Measurements from ENCODE around the gene KCNQ1. TPM values are rescaled to one million over a fixed set of nuclear protein-coding genes. Genes with fewer than 3 reads are reported as not detected.

KCNQ1 gene
- total RNA-seq, 1 experiment from 2014 or later: 10.7 TPM

DNA sequence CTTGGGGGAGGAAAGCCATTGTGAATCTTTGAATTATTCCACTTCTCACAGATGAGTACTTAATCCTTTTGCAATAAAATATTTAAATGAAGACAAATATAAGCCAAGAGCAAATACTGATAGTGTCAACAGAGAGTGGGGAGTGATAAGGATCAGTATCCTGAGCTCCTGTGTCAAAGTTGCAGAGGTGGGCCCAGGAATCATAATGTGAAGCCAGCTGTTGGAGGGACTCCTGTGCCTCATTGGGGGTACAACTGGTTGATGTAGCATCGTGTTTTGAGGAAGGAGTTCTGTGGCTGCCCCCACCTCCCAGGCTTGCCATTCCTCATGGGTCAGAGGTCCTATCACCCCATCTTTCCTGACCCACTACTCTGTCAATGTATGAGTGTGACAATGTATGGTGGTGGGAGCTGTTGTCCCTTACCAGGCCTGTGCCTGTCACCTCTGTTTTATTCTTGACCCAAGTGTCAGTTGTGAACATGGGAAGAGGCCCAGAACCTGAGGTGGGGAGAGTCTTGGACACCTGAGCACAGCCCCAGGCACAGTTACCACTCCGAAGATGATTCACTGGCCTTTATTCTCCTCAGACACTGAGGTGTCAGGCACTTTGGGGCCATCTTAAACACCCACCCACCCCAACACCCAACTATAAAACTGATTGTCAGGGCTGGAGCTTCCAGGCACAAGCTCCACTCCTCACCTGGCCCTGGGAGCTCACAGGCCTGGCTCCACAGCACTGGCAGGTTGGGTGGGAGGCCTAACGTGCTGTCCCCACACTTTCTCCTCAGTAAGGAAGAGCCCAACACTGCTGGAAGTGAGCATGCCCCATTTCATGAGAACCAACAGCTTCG lies 216.6 kb downstream of the KCNQ1 start:
- Histone ChIP-seq H4K20me1 (ENCODE audit: insufficient read depth) (no peaks in the 10 kb centered on the region), H3K27me3 (ENCODE audit: insufficient read depth, low read length) (no peaks in the 10 kb centered on the region), H3K4me1 (ENCODE audit: control insufficient read depth in 1 of 2, insufficient read depth in 2 of 2, low read length in 2 of 2) (no peaks in the 10 kb centered on the region), H3K4me3 (replicated peaks in 1 of 2; ENCODE audit: low read depth in 1 of 2, low read length in 2 of 2) (no peak overlapping the region), H3K79me2 (ENCODE audit: insufficient read depth, low read length) (no peaks in the 10 kb centered on the region), H3K27ac (ENCODE audit: low read depth, low read length) (no peak overlapping the region), H3K4me2 (ENCODE audit: low read length) (no peak overlapping the region), H3K9me2 (ENCODE audit: insufficient read depth) (no peaks in the 10 kb centered on the region), H3K36me3 (ENCODE audit: control insufficient read depth in 1 of 2, insufficient read depth in 2 of 2, low read length in 2 of 2) (no peaks in the 10 kb centered on the region), H3K9ac (ENCODE audit: low read length) (no peak overlapping the region), H3K9me3 (ENCODE audit: control insufficient read depth in 1 of 2, insufficient read depth in 1 of 2, low read depth in 1 of 2, low read length in 2 of 2) (peaks cover 4% of the 10 kb centered on the region in 2 experiments; a peak in 2 of 4 replicates), H2AFZ (ENCODE audit: low read depth, low read length, poor library complexity, severe bottlenecking) (no peak overlapping the region)
- RAD21 ChIA-PET (ENCODE audit: low non-redundant PET in 1 of 2, low total read pairs in 2 of 2, uncharacterized antibody in 2 of 2, unreplicated experiment in 2 of 2): no interaction called here
- BruUV-seq (replicated peaks): no TSS peak
- DNase-seq (ENCODE audit: low read depth, low spot score): no peak
- TF ChIP-seq, protein P1, sequence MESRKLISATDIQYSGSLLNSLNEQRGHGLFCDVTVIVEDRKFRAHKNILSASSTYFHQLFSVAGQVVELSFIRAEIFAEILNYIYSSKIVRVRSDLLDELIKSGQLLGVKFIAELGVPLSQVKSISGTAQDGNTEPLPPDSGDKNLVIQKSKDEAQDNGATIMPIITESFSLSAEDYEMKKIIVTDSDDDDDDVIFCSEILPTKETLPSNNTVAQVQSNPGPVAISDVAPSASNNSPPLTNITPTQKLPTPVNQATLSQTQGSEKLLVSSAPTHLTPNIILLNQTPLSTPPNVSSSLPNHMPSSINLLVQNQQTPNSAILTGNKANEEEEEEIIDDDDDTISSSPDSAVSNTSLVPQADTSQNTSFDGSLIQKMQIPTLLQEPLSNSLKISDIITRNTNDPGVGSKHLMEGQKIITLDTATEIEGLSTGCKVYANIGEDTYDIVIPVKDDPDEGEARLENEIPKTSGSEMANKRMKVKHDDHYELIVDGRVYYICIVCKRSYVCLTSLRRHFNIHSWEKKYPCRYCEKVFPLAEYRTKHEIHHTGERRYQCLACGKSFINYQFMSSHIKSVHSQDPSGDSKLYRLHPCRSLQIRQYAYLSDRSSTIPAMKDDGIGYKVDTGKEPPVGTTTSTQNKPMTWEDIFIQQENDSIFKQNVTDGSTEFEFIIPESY (IDR thresholded peaks at IDR 0.05; ENCODE audit: extremely low read depth, insufficient replicate concordance, low read length): no peak
- TF ChIP-seq, protein P2, sequence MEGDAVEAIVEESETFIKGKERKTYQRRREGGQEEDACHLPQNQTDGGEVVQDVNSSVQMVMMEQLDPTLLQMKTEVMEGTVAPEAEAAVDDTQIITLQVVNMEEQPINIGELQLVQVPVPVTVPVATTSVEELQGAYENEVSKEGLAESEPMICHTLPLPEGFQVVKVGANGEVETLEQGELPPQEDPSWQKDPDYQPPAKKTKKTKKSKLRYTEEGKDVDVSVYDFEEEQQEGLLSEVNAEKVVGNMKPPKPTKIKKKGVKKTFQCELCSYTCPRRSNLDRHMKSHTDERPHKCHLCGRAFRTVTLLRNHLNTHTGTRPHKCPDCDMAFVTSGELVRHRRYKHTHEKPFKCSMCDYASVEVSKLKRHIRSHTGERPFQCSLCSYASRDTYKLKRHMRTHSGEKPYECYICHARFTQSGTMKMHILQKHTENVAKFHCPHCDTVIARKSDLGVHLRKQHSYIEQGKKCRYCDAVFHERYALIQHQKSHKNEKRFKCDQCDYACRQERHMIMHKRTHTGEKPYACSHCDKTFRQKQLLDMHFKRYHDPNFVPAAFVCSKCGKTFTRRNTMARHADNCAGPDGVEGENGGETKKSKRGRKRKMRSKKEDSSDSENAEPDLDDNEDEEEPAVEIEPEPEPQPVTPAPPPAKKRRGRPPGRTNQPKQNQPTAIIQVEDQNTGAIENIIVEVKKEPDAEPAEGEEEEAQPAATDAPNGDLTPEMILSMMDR (IDR thresholded peaks at IDR 0.05 in 2 of 3, conservative IDR thresholded peaks at IDR 0.05 in 1 of 3; ENCODE audit: borderline replicate concordance in 1 of 3, insufficient read depth in 1 of 3, low read depth in 2 of 3, low read length in 2 of 3): no peak
- no peak for TF ChIP-seq ELF1 (IDR thresholded peaks at IDR 0.05; ENCODE audit: borderline replicate concordance, low read depth)
- TF ChIP-seq, protein P3, sequence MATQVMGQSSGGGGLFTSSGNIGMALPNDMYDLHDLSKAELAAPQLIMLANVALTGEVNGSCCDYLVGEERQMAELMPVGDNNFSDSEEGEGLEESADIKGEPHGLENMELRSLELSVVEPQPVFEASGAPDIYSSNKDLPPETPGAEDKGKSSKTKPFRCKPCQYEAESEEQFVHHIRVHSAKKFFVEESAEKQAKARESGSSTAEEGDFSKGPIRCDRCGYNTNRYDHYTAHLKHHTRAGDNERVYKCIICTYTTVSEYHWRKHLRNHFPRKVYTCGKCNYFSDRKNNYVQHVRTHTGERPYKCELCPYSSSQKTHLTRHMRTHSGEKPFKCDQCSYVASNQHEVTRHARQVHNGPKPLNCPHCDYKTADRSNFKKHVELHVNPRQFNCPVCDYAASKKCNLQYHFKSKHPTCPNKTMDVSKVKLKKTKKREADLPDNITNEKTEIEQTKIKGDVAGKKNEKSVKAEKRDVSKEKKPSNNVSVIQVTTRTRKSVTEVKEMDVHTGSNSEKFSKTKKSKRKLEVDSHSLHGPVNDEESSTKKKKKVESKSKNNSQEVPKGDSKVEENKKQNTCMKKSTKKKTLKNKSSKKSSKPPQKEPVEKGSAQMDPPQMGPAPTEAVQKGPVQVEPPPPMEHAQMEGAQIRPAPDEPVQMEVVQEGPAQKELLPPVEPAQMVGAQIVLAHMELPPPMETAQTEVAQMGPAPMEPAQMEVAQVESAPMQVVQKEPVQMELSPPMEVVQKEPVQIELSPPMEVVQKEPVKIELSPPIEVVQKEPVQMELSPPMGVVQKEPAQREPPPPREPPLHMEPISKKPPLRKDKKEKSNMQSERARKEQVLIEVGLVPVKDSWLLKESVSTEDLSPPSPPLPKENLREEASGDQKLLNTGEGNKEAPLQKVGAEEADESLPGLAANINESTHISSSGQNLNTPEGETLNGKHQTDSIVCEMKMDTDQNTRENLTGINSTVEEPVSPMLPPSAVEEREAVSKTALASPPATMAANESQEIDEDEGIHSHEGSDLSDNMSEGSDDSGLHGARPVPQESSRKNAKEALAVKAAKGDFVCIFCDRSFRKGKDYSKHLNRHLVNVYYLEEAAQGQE (IDR thresholded peaks at IDR 0.05; ENCODE audit: low read depth): no peak
- TF ChIP-seq YY1 (IDR thresholded peaks at IDR 0.05; ENCODE audit: extremely low read depth, insufficient replicate concordance, low read depth, low read length): no peak
- no peak for TF ChIP-seq CEBPB (IDR thresholded peaks at IDR 0.05; ENCODE audit: low read depth)
- TF ChIP-seq EGR1 (IDR thresholded peaks at IDR 0.05; ENCODE audit: low read depth): no peak
- TF ChIP-seq POLR2A (IDR thresholded peaks at IDR 0.05; ENCODE audit: borderline replicate concordance, extremely low read depth, insufficient read depth, insufficient read length): no peak
- TF ChIP-seq TCF7L2 (IDR thresholded peaks at IDR 0.05; ENCODE audit: borderline replicate concordance, extremely low read depth, insufficient read depth, insufficient read length): no peak
- no peak for TF ChIP-seq JUND (IDR thresholded peaks at IDR 0.05)
- no peak for TF ChIP-seq EZH2 (IDR thresholded peaks at IDR 0.05)
- ATAC-seq: no peak
- CTCF ChIA-PET: no interaction called here
- POLR2A ChIA-PET: no interaction called here
- intact Hi-C loops (cut with micrococcal nuclease): no loop called here
